GM19372 (cell line): Measurements from ENCODE around the gene ANXA3.
"Not testable (repeated sequence)": the region's sequence is repeated elsewhere in the genome, so short reads cannot be mapped to it uniquely, and the experiment has no call there.

Source experiments
- ATAC-seq: cut with Tn5 transposase; IDR thresholded peaks from one replicate; pipeline ENCODE4 v1.9.1; 2021; ENCODE audit warnings: mild to moderate bottlenecking, low read depth, moderate library complexity; ENCODE audit not compliant: unreplicated experiment

ANXA3 gene

GRCh38 chr4:78569306-78569821 is 17.8 kb downstream of the ANXA3 start:
- no peak for ATAC-seq

DNA sequence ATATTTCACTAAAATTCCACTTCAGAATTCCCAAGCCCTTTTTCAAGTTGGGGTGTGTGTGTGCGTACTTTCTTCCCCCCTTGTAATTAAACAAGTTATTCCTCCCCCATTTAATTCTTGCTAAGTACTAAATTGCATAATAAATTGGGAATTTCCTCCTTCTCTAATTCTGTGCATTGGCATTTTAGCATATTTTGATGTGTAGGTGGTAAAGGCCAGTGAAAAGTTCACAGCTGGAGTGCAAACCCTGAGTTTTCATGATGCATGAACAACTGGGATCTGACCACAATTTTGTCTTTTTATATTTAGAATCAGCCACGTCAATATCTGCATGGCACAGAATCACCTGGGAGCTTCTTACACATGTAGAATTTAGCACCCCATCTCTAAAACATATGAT is 18.5 kb downstream of the ANXA3 start:
- ATAC-seq, result no peak

DNA sequence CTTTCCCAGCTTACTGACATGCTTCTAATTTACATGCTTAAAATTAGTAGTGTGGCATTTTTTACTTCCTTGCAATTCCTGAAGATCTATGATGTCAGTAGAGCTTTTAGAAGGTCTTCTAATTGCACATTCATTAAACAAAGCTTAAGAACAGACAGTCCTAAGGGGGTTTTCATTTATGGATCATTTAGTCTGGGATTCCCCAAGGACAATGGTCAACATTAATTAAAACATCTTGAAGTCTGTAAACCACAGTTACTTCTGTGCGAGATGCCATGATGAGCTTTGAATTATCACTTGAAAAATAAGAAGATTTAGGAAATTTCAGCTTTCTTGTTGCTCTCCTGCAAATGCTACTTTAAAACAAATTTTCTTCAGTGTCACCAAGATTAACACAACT is 20.2 kb downstream of the ANXA3 start:
- ATAC-seq, result no peak

- ATAC-seq, result no peak
Measured at GRCh38 chr4:78578674-78579425, 27.3 kb downstream of the ANXA3 start.

- ATAC-seq, result no peak
Measured at GRCh38 chr4:78581618-78582017, 30.0 kb downstream of the ANXA3 start.

- ATAC-seq, result no peak
Measured at GRCh38 chr4:78584863-78585547, 33.4 kb downstream of the ANXA3 start.

GRCh38 chr4:78585633-78586032 is 34.1 kb downstream of the ANXA3 start:
- ATAC-seq, result no peak

- ATAC-seq, result no peak
Measured at GRCh38 chr4:78588894-78589545, 37.5 kb downstream of the ANXA3 start.

DNA sequence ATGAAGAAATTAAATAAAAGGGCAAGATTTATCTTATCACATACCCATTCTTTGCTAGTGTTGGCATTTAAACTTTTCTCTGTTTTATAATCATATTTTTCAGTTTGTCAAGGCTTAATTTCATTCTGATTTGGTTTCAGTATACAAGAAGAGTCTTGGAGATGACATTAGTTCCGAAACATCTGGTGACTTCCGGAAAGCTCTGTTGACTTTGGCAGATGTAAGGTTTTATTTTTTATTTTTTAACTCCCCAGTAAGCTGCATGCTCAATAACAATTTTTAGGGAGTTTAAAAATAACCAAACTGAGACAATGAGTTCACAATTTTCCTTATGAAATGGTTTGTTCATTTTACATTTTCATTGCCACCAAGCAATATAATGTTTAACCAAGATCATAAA is 39.8 kb downstream of the ANXA3 start:
- ATAC-seq, result no peak

GRCh38 chr4:78592088-78592783 is 40.7 kb downstream of the ANXA3 start:
- ATAC-seq, result peak; percentile 55

- ATAC-seq, result no peak
Measured at GRCh38 chr4:78596111-78596742, 44.7 kb downstream of the ANXA3 start.

- not testable (repeated sequence) for ATAC-seq
Measured at GRCh38 chr4:78598431-78598830, 46.9 kb downstream of the ANXA3 start.

GRCh38 chr4:78599147-78599546 is 47.6 kb downstream of the ANXA3 start:
- no peak for ATAC-seq

DNA sequence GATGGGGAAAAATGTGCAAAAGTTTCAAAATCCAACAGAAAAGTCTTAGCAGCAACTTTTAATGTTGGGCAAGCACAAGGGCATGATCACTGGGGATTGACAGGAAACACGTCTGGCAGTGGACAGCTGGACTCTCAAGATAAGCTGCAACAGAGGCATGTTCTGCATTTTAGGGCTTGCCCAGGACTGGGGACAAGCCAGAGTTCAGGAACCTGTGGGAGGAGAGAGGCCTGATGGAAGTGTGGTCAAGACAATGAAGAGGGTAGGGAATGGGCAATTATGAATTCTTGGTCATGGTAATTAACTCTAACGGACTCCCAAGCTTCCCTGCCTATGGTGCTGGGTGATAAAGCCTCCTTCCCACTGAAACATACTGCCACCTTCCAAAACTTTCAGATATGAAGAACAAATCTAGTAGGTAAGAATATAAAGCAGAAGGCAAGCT is 48.4 kb downstream of the ANXA3 start:
- ATAC-seq, result no peak

GRCh38 chr4:78601013-78601412 is 49.4 kb downstream of the ANXA3 start:
- ATAC-seq, result peak; percentile 90

DNA sequence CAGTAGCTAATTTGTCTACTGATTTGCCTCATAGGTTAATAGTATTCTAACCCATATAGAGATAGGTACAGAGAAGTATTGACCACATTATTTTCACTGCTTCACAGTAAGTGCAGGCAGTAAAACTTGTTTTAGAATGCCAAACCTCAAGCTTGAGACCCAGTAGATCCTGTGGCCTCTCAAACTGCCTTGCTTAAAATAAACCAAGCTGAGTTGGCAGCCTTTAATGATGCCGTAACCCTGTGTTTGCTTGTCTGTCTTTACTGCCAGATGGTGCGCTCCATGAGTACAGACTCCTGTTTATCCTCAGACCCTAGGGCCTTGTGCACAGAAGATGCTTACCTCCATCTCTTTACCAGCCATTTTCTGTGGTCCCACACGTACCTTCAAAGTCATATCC is 50.8 kb downstream of the ANXA3 start:
- ATAC-seq, result no peak

DNA sequence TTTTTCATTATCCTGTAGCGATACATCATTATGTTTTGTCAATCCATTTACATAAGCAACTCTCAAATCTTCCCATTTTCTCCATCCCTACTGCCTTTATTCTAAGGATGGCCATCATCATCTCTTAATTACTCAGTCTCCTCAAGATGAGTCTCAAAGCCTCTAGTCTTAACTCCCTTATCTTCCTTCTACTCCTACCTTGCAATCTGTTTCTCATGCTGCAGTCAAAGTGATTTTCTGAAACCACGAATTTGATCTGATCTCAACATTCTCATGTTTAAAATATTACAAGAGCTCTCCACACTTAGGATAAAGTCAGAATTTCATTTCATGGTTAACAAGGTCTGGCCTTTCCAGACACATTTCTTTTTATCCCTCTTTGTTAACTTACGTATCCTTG is 51.8 kb downstream of the ANXA3 start:
- no peak for ATAC-seq

- ATAC-seq, result no peak
Measured at GRCh38 chr4:78604988-78605387, 53.4 kb downstream of the ANXA3 start.

GRCh38 chr4:78606035-78606434 is 54.5 kb downstream of the ANXA3 start:
- ATAC-seq, result no peak

DNA sequence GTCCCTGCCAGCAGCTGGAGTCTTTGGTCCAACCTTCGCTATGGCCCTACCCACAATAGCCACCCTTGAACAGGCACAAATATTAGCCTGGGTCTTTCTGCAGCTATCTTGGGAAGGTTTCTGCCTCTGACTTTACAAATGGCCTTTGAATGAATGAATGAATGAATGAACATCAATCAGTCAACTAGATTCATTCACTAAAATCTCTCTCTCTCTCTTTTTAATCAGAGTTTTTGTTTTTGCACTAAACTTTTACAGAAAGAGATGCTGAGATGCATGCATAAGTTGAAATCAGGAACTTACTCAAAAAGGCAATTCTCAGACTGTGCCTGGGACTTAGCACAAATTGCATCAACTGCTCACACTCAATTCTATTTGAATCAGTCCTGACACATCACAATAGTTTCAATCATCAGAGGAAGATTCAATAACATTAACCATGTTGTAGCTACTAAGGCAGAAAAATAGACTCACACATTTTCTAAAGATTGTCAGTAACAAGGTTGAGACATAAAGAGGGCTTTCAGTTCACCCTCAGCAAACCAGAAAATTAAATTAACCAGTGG is 55.0 kb downstream of the ANXA3 start:
- ATAC-seq, result no peak
